Measurements from ENCODE around the gene ANKRD55. TPM values are rescaled to one million over a fixed set of nuclear protein-coding genes. Genes with fewer than 3 reads are reported as not detected.

The ANKRD55 gene
- total RNA-seq, 1 donor = under 0.01 TPM

DNA sequence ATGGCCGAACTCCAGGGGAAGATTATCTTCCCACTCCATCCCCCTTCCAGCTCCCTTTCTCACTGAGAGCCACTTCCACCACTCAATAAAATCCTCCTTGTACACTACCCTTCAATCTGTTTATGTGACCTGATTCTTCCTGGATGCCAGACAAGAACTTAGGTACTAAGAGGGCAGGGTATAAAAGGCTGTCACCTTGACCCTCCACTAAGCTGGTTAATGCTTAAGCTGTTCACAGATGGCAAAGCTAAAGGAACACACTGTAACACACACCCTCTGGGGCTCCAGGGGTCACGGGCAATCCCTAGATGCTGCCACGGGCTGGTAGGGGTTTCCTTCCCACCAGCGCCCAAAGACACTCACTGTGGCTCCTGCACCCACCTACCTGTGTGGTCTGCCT, 179.8 kb downstream of the ANKRD55 start:
- DNase-seq (ENCODE audit: low read depth) = no peak
- no peak overlapping the region for H3K4me3 ChIP-seq (ENCODE audit: low read depth, low read length)
- TF ChIP-seq, protein P1, sequence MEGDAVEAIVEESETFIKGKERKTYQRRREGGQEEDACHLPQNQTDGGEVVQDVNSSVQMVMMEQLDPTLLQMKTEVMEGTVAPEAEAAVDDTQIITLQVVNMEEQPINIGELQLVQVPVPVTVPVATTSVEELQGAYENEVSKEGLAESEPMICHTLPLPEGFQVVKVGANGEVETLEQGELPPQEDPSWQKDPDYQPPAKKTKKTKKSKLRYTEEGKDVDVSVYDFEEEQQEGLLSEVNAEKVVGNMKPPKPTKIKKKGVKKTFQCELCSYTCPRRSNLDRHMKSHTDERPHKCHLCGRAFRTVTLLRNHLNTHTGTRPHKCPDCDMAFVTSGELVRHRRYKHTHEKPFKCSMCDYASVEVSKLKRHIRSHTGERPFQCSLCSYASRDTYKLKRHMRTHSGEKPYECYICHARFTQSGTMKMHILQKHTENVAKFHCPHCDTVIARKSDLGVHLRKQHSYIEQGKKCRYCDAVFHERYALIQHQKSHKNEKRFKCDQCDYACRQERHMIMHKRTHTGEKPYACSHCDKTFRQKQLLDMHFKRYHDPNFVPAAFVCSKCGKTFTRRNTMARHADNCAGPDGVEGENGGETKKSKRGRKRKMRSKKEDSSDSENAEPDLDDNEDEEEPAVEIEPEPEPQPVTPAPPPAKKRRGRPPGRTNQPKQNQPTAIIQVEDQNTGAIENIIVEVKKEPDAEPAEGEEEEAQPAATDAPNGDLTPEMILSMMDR (IDR thresholded peaks at IDR 0.05; ENCODE audit: insufficient read depth, low read depth, low read length) = no peak

DNA sequence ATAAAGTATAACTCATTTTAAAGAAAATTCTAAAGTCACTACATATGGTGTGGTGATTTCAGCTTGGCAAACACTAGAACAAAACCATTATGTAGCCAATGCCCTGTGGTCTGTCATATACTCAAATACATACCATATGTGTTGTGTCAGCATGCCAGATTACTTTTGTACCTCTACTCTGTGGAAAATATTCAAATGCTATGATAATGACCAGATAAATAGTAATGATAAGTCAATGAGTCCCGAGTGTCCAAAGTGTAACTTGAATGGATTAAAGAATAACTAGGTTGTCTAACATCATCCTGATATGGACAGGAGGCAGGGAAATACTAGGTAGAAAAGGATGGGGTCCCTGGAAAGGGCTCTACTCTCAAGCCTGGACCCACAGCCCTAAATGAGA, 180.4 kb downstream of the ANKRD55 start:
- TF ChIP-seq, protein P1 (IDR thresholded peaks at IDR 0.05; ENCODE audit: insufficient read depth, low read depth, low read length) = no peak
- no peak overlapping the region for H3K4me3 ChIP-seq (ENCODE audit: low read depth, low read length)
- DNase-seq (ENCODE audit: low read depth) = no peak

DNA sequence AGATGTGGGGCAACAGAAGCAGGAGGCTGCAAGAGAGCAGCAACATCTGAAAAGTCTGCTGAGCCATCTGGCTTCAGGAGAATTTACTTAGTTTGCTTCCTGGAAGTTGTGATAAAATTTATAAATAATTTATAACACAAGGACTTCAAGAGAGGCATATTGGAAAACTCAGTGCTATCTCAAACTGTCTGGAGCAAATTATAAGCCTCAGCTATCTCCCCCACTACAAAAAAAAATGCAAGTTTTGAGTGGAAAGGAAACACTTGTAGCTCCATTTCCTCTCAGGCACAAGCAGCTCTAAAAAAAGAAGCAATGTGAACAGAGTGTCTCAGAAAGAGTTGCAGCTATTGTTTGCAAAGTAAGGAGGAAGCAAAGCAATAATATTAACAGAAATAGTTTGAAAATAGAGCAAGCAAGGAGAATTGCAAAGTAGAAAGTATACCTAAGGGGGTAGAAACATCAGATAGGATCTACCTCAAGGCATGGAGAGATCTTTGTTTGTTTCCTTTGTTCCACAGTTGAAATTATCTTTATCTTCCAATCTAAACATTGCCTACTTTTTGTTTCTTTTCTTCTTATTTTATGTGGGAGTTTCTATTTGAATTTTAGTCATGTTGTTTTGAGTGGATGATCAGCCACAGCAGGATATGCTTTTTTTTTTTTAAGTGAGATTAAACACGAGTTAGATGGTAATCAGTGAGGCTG, 182.4 kb downstream of the ANKRD55 start:
- TF ChIP-seq, protein P1 (IDR thresholded peaks at IDR 0.05; ENCODE audit: insufficient read depth, low read depth, low read length) = no peak
- DNase-seq (ENCODE audit: low read depth) = peak; percentile 61
- no peak overlapping the region for H3K4me3 ChIP-seq (ENCODE audit: low read depth, low read length)

Small RNAs within 50 kb of the gene (small RNA-seq; reads per million reads assigned to genes)
- not detected for gene RNA5SP184
- gene RNA5SP185 = not detected
- gene RNU6-299P = not detected

Other genes starting within 250 kb of the ANKRD55 start
- 281 and 557 TPM in 2 replicates for gene IL6ST, start 238.4 kb downstream of the ANKRD55 start, total RNA-seq

Measured in fibroblast of villous mesenchyme (primary cell).